Brain microvascular endothelial cell (primary cell): Measurements from ENCODE around the gene SLC38A4.
A peak's percentile ranks its signal among the peaks of the same experiment; 100 is the strongest.

Source experiments
- DNase-seq: peaks from one replicate; pipeline ENCODE4 v3.0.0-alpha.2; 2020
- H3K27ac ChIP-seq: fragments of 250-450 bp; sonication (Bioruptor Pico); 2 replicates; pipeline ENCODE4 v1.5.1; 2020; ENCODE audit warnings: mild to moderate bottlenecking, moderate library complexity
- H3K27me3 ChIP-seq: fragments of 250-450 bp; sonication (Bioruptor Pico); replicated peaks from 2 replicates; pipeline ENCODE4 v1.5.1; 2020; ENCODE audit warnings: mild to moderate bottlenecking
- H3K36me3 ChIP-seq: fragments of 250-450 bp; sonication (Bioruptor Pico); replicated peaks from 2 replicates; pipeline ENCODE4 v1.5.1; 2020; ENCODE audit warnings: mild to moderate bottlenecking
- H3K4me3 ChIP-seq: 2 replicates; pipeline ENCODE4 v1.5.1; 2011; ENCODE audit warnings: low read depth, mild to moderate bottlenecking, control low read depth, low read length, moderate library complexity
- in situ Hi-C: cut with HindIII; loops from 2 replicates; pipeline ENCODE4 v1.10.0; 2017; ENCODE audit warnings: low sequenced_read_pairs, low pct_ligation_motif_present
- TF ChIP-seq, protein P1 (sequence below): IDR thresholded peaks from 2 replicates; pipeline ENCODE4 v1.5.1; 2011; ENCODE audit warnings: low read depth, mild to moderate bottlenecking, moderate library complexity, low read length, control low read depth, inconsistent platforms; ENCODE audit errors: missing control alignments

SLC38A4 gene

DNA sequence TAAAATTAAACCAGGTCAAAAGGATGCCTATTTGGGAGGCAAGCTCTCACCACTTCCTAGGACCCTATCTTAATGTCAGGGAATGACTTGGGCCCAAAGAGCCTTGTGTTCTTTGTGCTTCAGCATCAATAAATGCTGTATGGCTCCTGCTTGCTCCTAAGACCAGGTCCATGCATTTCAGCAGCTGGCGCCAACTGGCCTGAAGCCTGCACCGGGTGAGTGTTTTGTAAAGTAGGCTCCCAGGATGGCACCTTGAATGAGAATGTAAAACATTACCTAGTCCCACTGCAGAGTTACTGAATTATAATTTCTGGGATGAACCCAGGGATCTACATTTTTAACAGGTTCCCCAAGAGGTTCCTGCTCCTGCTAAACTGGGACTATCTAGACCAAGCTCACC lies 16.1 kb upstream of the SLC38A4 start:
- H3K27ac ChIP-seq = no peak overlapping the region
- no peak for DNase-seq
- in situ Hi-C loops = no loop called here
- H3K27me3 ChIP-seq = no peaks in the 10 kb centered on the region
- H3K36me3 ChIP-seq = no peaks in the 10 kb centered on the region
- TF ChIP-seq, protein P1, sequence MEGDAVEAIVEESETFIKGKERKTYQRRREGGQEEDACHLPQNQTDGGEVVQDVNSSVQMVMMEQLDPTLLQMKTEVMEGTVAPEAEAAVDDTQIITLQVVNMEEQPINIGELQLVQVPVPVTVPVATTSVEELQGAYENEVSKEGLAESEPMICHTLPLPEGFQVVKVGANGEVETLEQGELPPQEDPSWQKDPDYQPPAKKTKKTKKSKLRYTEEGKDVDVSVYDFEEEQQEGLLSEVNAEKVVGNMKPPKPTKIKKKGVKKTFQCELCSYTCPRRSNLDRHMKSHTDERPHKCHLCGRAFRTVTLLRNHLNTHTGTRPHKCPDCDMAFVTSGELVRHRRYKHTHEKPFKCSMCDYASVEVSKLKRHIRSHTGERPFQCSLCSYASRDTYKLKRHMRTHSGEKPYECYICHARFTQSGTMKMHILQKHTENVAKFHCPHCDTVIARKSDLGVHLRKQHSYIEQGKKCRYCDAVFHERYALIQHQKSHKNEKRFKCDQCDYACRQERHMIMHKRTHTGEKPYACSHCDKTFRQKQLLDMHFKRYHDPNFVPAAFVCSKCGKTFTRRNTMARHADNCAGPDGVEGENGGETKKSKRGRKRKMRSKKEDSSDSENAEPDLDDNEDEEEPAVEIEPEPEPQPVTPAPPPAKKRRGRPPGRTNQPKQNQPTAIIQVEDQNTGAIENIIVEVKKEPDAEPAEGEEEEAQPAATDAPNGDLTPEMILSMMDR = no peak
- H3K4me3 ChIP-seq = no peak overlapping the region

GRCh38 chr12:46839964-46840363 lies 14.2 kb upstream of the SLC38A4 start:
- no peak for DNase-seq
- in situ Hi-C loops = no loop called here
- Histone ChIP-seq H3K4me3 (no peak overlapping the region), H3K27me3 (no peaks in the 10 kb centered on the region), H3K36me3 (no peaks in the 10 kb centered on the region), H3K27ac (no peak overlapping the region)
- TF ChIP-seq, protein P1 = no peak

DNA sequence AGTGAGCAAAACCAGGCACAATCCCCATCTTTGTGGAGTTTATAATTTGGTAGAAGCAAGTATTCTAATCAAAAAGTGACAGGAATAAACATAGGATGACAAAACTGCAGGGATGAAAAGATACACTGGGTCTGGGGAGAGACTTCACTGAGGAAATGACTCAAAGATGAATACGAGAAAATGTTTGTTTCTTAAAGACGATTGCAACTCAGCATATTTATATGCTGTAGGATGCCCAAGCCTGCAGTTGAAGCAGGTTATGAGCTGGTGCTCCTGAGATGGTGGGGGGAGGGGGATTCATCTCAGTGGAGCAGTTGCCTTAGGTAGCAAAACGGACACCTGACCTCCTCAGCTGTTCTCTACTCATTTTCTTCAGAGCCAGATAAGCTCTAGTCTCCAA lies 13.4 kb upstream of the SLC38A4 start:
- H3K4me3 ChIP-seq = no peak overlapping the region
- no peak overlapping the region for H3K27ac ChIP-seq
- in situ Hi-C loops = no loop called here
- TF ChIP-seq, protein P1 = no peak
- H3K27me3 ChIP-seq = no peaks in the 10 kb centered on the region
- H3K36me3 ChIP-seq = no peaks in the 10 kb centered on the region
- no peak for DNase-seq

DNA sequence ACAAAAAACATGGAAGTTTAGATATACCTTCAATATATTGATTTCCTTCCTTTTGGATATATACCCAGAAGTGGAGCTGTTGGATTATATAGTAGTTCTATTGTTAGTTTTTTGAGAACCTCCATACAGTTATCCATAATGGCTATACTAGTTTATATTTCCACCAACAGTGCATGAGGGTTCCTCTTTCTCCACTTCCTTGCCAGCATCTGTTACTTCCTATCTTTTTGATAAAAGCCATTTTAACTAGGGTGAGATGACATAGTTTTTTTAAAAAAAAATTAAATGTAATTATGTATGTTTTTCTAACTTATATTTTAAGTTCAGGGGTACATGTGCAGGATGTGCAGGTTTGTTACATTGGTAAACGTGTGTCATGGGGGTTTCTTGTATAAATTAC lies 10.0 kb upstream of the SLC38A4 start:
- DNase-seq = no peak
- TF ChIP-seq, protein P1 = no peak
- Histone ChIP-seq H3K27me3 (peaks cover 2% of the 10 kb centered on the region), H3K4me3 (no peak overlapping the region), H3K36me3 (no peaks in the 10 kb centered on the region), H3K27ac (no peak overlapping the region)
- in situ Hi-C loops = no loop called here

DNA sequence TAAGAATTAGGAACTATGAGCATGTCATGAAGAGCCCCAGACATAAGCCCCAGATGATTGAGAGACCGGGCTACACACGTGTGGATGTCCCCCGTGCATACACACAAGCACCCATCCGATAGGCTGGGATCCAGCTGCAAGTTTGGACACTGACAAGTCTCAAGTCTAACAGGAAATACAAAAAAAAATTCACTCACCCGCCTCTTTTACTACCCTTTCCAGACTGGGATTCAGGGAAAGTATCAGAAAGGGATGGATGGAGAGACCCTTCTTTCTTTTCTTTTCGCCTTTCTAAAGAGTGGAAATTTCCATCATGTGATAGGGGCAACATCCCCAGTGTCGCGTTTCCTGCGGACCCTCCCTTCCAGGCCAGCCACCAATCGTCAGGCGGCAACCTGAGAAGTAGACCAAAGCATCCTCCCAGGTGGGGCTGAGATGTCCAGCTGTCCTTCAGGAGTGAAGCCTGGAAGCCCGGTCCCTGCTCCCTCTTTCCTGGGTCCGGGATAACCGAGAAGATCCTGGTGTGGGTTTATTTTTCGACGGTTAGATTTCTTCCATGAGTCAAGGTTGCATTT lies 6.4 kb upstream of the SLC38A4 start:
- Histone ChIP-seq H3K36me3 (no peaks in the 10 kb centered on the region), H3K27ac (no peak overlapping the region), H3K27me3 (peaks cover 12% of the 10 kb centered on the region), H3K4me3 (peak overlapping the region; percentile 51)
- in situ Hi-C loops = no loop called here
- DNase-seq = no peak
- TF ChIP-seq, protein P1 = no peak
